ACC112 (cell line): Measurements from ENCODE around the gene RBP2.
"Not testable (repeated sequence)": the region's sequence is repeated elsewhere in the genome, so short reads cannot be mapped to it uniquely, and the experiment has no call there.

Experiments
- H2AFZ ChIP-seq: fragments of 200-600 bp; sonication (generic); one replicate; pipeline ENCODE4 v1.6.0; 2017; ENCODE audit warnings: antibody characterized with exemption, low read length; ENCODE audit not compliant: unreplicated experiment
- H3K27ac ChIP-seq: fragments of 200-600 bp; sonication (generic); 2 replicates; pipeline ENCODE4 v1.5.1; 2014; ENCODE audit warnings: low read depth, mild to moderate bottlenecking, antibody characterized with exemption, low read length, moderate library complexity
- H3K27me3 ChIP-seq: fragments of 200-600 bp; sonication (generic); 2 replicates; pipeline ENCODE4 v1.6.1; 2014; ENCODE audit warnings: mild to moderate bottlenecking, antibody characterized with exemption, low read length, moderate library complexity, mixed read lengths; ENCODE audit not compliant: insufficient read depth
- H3K36me3 ChIP-seq: fragments of 200-600 bp; sonication (generic); 2 replicates; pipeline ENCODE4 v1.6.1; 2016; ENCODE audit warnings: mild to moderate bottlenecking, antibody characterized with exemption, low read length, moderate library complexity, mixed read lengths; ENCODE audit not compliant: insufficient read depth
- H3K4me1 ChIP-seq: fragments of 200-600 bp; sonication (generic); one replicate; pipeline ENCODE4 v1.6.1; 2016; ENCODE audit warnings: low read length, mixed read lengths; ENCODE audit not compliant: insufficient read depth, unreplicated experiment, control insufficient read depth
- H3K4me3 ChIP-seq: fragments of 200-600 bp; sonication (generic); 2 replicates; pipeline ENCODE4 v1.5.1; 2014; ENCODE audit warnings: mild to moderate bottlenecking, low read depth, low read length
- H3K79me2 ChIP-seq: fragments of 200-600 bp; sonication (generic); one replicate; pipeline ENCODE4 v1.6.0; 2016; ENCODE audit warnings: low read length; ENCODE audit not compliant: control insufficient read depth, unreplicated experiment, insufficient read depth

Gene RBP2

DNA sequence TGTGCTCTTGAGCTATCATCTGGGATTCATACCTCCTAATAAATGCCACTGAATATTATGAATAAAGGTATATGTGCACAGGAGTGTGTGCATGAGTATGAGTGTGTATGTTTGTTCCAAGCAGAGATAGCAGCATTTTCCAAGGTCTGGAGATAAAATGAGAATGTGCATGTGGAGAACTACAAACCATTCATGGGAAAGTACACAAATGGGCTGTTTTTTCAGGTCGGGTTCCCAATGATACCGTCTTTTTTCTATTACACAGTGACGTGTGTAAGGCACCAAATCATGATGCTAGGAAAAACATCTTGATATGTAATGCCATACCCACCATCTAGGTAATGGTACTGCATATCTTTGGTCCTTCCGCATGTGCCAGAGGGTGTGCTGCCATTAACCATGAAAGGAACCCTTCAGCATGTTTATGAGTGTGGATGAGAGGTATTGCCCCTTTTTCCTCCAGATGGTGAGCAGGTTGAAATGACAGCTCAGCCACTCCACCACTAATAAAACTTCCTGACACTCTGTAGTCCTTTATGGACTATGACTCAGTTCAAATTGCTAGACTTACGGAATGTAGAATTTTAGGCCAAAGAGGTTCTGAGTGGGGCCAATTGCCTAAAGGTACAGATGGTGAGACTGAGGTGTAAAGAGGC is 50.4 kb downstream of the RBP2 start:
- no peak overlapping the region for H2AFZ ChIP-seq
- H3K27ac ChIP-seq = no peak overlapping the region

DNA sequence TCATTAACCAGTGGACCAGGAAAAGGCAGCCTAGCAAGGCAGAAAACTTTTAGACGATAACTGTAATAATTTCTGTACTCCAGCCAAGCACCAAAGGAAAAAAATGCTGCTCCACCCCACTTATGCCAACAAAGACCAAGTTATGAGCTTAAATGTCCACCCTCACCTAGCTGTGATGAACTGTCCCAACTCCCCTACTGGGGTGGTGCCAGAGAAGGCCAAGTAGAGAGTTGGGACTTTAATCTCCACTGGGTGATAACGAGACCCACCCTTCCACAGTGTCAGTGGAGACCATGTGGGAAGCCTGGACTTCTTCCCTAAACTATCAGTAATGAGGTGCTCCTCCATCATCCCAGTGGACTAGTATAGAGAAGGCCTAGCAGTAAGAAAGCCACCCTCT is 53.1 kb downstream of the RBP2 start:
- H3K27me3 ChIP-seq = no peaks in the 10 kb centered on the region
- no peak overlapping the region for H3K4me3 ChIP-seq
- H3K27ac ChIP-seq = no peak overlapping the region
- H3K36me3 ChIP-seq = no peaks in the 10 kb centered on the region
- H3K79me2 ChIP-seq = no peaks in the 10 kb centered on the region
- no peaks in the 10 kb centered on the region for H3K4me1 ChIP-seq
- no peak overlapping the region for H2AFZ ChIP-seq

More for the DNA sequence above, 50.4 kb downstream of the RBP2 start:
- Histone ChIP-seq H3K27me3 (no peaks in the 10 kb centered on the region), H3K4me3 (no peak overlapping the region), H3K79me2 (no peaks in the 10 kb centered on the region), H3K36me3 (no peaks in the 10 kb centered on the region), H3K4me1 (no peaks in the 10 kb centered on the region)

DNA sequence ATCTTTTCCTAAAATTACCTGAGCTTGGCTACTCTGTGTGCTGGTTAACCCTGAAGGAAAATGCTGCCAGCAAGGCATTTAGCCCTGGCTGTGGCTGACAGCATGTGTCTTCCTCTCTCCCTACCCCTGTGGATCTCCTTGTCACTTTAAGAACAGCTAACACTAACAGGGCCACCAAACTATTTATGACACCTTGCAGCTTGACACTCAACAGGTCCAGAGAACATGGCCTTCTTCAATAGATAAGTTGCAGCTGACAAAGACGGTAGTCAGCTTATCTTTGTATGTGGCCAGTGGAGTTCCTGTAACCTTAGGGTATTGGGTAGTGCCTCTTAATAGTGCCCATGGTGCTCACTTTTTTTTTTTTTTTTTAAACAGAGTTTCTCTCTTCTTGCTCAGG is 54.9 kb downstream of the RBP2 start:
- Histone ChIP-seq H3K4me1 (no peaks in the 10 kb centered on the region), H3K27ac (no peak overlapping the region), H2AFZ (no peak overlapping the region), H3K27me3 (no peaks in the 10 kb centered on the region), H3K36me3 (no peaks in the 10 kb centered on the region), H3K4me3 (no peak overlapping the region), H3K79me2 (no peaks in the 10 kb centered on the region)

DNA sequence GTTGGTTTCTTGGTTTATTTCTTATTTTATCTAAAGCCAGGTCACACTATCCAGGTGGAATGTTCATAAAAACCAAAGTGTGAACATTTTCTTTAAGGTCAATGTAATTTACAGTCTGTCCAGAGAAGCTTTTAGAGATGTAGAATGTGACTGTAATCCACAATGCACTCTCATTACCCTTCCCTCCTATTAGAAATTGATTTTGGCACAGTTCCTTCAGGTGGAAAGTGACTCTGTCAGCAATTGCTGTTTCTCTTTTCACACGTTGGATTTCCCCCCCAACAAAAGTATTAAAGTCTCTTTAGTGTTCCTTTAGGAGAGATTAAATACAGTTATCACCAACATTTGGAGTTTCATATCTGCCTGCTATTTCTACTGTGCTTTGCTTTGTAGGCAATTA is 55.3 kb downstream of the RBP2 start:
- H3K4me1 ChIP-seq = no peaks in the 10 kb centered on the region
- H3K27ac ChIP-seq = no peak overlapping the region
- no peaks in the 10 kb centered on the region for H3K27me3 ChIP-seq
- H3K79me2 ChIP-seq = no peaks in the 10 kb centered on the region
- no peak overlapping the region for H2AFZ ChIP-seq
- no peaks in the 10 kb centered on the region for H3K36me3 ChIP-seq
- no peak overlapping the region for H3K4me3 ChIP-seq

DNA sequence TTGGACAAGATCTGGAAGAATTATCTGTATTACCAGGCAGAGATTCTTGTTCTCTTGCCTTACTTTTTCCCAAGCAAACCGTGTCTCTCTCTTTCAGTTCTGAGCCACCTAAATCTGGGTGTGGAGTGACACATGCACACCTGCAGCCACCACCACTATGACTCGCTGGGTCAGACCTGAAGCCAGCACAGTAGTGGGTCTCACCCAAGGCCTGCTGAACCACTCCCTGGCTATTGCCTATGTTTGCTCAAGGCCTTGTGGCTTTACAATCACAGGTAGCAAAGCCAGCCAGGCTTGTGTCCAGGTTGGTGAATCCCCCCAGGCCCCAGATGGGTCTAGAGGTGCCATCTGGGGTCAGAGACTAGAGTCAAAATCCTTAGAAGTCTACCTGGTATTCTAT is 58.2 kb downstream of the RBP2 start:
- Histone ChIP-seq H2AFZ (no peak overlapping the region), H3K36me3 (no peaks in the 10 kb centered on the region), H3K27me3 (peaks cover 3% of the 10 kb centered on the region; the same call in 1 of the 2 replicates), H3K4me3 (no peak overlapping the region), H3K79me2 (no peaks in the 10 kb centered on the region), H3K27ac (no peak overlapping the region), H3K4me1 (no peaks in the 10 kb centered on the region)

DNA sequence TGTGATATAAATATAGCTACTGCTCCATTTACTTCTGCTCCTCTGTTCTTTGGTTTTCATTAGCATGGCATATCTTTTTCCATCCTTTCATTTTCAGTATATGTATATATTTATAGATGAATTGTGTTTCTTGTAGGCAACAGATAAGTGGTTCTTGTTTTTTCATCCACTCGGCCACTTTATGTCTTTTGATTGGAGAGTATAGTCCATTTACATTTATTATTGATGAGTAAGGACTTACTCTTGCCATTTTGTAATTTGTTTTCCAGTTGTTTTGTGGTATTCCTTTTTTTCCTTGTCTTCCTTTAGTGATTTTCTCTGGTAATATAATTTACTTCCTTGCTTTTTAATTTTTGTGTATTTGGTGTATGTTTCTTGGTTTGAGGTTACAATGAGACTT is 60.0 kb downstream of the RBP2 start:
- no peaks in the 10 kb centered on the region for H3K79me2 ChIP-seq
- H3K36me3 ChIP-seq = no peaks in the 10 kb centered on the region
- H3K27ac ChIP-seq = no peak overlapping the region
- H3K4me1 ChIP-seq = no peaks in the 10 kb centered on the region
- H2AFZ ChIP-seq = no peak overlapping the region
- H3K27me3 ChIP-seq = peaks cover 3% of the 10 kb centered on the region; the same call in 1 of the 2 replicates
- no peak overlapping the region for H3K4me3 ChIP-seq

DNA sequence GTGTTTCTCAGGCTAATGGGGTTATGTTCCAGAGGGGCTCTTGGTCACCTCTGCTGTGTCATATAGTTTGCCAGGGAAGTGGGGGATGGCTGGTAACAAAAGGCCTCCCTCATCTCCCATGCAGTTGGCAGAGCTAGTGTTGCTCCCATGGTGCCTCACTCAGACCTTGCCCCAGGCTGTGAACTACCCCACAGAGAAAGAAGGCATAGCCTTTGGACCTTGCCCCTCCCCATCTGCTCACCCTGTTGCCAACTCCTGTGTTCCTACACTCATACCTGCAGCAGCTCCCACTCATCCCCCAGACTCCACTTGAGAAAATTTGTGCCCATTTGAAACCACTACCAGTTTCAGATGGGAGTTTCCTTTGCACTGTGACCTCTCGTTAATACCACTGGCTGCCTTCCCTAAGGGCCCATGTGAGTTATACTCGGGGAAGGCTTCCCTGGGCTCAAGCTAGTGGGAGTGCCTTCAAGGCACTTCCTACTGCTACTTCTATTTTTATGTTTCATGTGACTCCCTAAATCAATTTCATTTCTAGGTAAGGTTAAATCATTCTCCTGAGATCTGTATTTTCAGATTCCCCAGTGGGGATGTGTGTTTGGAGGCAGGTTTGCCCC is 61.6 kb downstream of the RBP2 start:
- Histone ChIP-seq H3K79me2 (no peaks in the 10 kb centered on the region), H3K4me1 (no peaks in the 10 kb centered on the region), H3K4me3 (no peak overlapping the region), H2AFZ (no peak overlapping the region), H3K36me3 (no peaks in the 10 kb centered on the region), H3K27ac (no peak overlapping the region), H3K27me3 (peaks cover 3% of the 10 kb centered on the region; the same call in 1 of the 2 replicates)

DNA sequence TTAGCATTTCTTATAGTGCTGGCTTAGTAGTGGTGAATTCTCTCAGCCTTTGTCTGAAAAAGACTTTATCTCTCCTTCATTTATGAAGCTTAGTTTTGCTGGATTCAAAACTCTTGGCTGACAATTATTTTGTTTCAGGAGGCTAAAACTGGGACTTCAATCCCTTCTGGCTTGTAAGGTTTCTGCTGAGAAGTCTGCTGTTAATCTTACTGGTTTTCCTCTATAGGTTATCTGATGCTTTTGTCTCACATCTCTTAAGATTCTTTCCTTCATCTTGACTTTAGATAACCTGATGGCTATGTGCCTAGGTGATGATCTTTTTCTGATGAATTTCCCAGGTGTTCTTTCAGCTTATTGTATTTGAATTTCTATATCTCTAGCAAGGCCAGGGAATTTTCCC is 63.4 kb downstream of the RBP2 start:
- not testable (repeated sequence) for H3K27ac ChIP-seq, H3K27me3 ChIP-seq, H3K4me1 ChIP-seq, H2AFZ ChIP-seq, H3K4me3 ChIP-seq, H3K79me2 ChIP-seq, H3K36me3 ChIP-seq
